HL-60 (cell line): ENCODE measurements around the gene PTPN22.

ENCODE experiments used
- DNase-seq, 2 experiments: peaks; one replicate each; pipeline ENCODE4 v3.0.0-alpha.2; 2010 to 2020; ENCODE audit warnings: low read depth in 1 of 2, low spot score in 1 of 2
- H3K27ac ChIP-seq: fragments of 250-450 bp; sonication (Bioruptor Pico); replicated peaks from 2 replicates; pipeline ENCODE4 v1.5.1; 2020; ENCODE audit warnings: mild to moderate bottlenecking, moderate library complexity
- H3K27me3 ChIP-seq: fragments of 250-450 bp; sonication (Bioruptor Pico); 2 replicates; pipeline ENCODE4 v1.5.1; 2021; ENCODE audit warnings: mild to moderate bottlenecking, moderate library complexity; ENCODE audit not compliant: insufficient read depth, poor library complexity, severe bottlenecking
- H3K4me3 ChIP-seq: replicated peaks from 2 replicates; pipeline ENCODE4 v1.5.1; 2011; ENCODE audit warnings: mild to moderate bottlenecking, control low read depth, low read length; ENCODE audit not compliant: insufficient read depth
- GABPA ChIP-seq: IDR thresholded peaks from 2 replicates; pipeline ENCODE4 v1.6.1; 2012; ENCODE audit warnings: low read depth
- POLR2AphosphoS5 ChIP-seq: IDR thresholded peaks from 2 replicates; pipeline ENCODE4 v1.6.1; 2012; ENCODE audit warnings: low read depth
- REST ChIP-seq: IDR thresholded peaks from 2 replicates; pipeline ENCODE4 v1.6.1; 2012; ENCODE audit warnings: low read depth; ENCODE audit not compliant: insufficient replicate concordance
- SPI1 ChIP-seq: IDR thresholded peaks from 2 replicates; pipeline ENCODE4 v1.6.1; 2012; ENCODE audit warnings: low read depth, mild to moderate bottlenecking, borderline replicate concordance
- TF ChIP-seq, protein P1 (sequence below): IDR thresholded peaks from one replicate; pipeline ENCODE4 v1.5.1; 2011; ENCODE audit warnings: low read length, control low read depth, inconsistent platforms; ENCODE audit not compliant: insufficient read depth

Gene PTPN22

GRCh38 chr1:113861641-113862040 lies 9.9 kb downstream of the PTPN22 start:
- Histone ChIP-seq H3K27ac (no peak overlapping the region), H3K27me3 (no peaks in the 10 kb centered on the region), H3K4me3 (no peak overlapping the region)
- DNase-seq = peak in 1 of 2 experiments; percentile 31
- TF ChIP-seq REST (no peak), SPI1 (peak; percentile 83), GABPA (no peak)

DNA sequence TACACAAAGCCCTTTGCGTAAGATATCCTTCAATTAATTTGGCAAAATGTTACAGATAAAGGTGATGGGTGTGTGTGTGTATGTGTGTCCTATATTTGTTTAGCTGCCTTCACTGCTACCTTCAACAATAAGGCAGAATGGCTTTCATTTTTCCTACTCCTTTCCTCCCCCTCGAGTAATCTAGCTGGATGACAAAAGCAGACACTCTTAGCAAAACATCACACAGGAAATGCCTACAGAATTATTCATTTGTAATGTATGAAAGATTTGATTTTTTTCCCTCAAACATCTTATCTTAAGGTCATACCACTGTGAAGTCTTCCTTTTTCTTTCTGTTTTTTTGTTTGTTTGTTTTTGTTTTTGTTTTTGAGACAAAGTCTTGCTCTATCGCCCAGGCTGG lies 10.6 kb downstream of the PTPN22 start:
- Histone ChIP-seq H3K27ac (peak overlapping the region; percentile 41), H3K4me3 (no peak overlapping the region), H3K27me3 (no peaks in the 10 kb centered on the region)
- no peak for DNase-seq
- TF ChIP-seq, protein P1, sequence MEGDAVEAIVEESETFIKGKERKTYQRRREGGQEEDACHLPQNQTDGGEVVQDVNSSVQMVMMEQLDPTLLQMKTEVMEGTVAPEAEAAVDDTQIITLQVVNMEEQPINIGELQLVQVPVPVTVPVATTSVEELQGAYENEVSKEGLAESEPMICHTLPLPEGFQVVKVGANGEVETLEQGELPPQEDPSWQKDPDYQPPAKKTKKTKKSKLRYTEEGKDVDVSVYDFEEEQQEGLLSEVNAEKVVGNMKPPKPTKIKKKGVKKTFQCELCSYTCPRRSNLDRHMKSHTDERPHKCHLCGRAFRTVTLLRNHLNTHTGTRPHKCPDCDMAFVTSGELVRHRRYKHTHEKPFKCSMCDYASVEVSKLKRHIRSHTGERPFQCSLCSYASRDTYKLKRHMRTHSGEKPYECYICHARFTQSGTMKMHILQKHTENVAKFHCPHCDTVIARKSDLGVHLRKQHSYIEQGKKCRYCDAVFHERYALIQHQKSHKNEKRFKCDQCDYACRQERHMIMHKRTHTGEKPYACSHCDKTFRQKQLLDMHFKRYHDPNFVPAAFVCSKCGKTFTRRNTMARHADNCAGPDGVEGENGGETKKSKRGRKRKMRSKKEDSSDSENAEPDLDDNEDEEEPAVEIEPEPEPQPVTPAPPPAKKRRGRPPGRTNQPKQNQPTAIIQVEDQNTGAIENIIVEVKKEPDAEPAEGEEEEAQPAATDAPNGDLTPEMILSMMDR = no peak
- no peak for TF ChIP-seq POLR2AphosphoS5
- TF ChIP-seq GABPA = no peak
- no peak for TF ChIP-seq REST
- no peak for TF ChIP-seq SPI1

DNA sequence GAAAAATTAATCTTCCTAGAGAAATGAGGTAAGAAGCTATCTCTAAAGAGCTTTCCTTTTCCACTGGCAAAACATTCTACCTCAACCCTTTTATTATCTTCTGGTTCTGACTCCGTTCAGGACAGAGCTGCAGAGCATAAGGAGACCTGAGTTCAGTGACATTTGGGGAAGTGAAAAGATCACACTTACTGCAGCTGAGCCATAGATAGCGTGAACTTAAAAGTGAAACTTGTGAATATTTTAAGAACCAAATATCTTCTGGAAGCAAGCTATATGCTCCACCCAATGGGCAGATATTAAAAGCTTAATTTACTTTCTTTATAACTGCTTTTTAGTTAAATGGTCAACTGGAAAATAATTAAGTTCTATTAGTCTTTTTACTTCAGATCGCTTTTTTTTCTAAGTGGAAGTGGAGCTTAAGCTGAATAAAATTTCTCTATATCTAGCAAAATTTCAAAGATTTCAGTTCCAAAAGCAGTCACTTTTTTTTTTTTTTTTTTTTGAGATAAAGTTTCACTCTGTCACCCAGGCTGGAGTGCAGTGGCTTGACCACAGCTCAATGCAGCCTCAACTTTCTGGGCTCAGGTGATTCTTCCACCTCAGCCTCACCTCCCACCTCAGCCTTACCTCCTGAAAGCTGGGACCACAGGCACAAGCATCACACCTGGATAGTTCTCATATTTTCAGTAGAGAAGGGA lies 11.9 kb downstream of the PTPN22 start:
- TF ChIP-seq SPI1 (peak; percentile 95), POLR2AphosphoS5 (no peak)
- peak overlapping the region; percentile 18 for H3K4me3 ChIP-seq

DNA sequence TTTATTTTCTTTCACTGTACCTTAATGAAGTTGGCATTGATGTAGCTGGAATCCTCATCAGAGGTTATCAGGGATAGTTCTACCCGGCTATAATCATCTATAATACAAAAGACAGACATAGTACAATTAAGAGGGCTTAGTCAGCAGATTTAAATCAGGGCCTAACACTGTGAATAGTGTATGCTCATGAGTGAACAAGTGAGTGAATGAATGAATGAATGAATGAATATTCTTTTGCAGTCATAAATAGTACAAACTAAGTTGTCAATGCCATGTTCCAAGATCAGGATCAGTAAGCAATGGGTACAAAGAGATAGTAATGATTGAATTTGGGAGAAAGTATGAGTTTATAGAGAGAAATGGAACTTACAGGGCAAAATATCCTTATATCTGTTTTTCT lies 12.5 kb downstream of the PTPN22 start:
- Histone ChIP-seq H3K27ac (peak overlapping the region; percentile 41), H3K4me3 (no peak overlapping the region), H3K27me3 (no peaks in the 10 kb centered on the region)
- no peak for TF ChIP-seq REST
- DNase-seq = no peak

More for the DNA sequence above, 11.9 kb downstream of the PTPN22 start:
- DNase-seq = peak in 1 of 2 experiments; percentile 26
- Histone ChIP-seq H3K27me3 (no peaks in the 10 kb centered on the region), H3K27ac (peak overlapping the region; percentile 41)
